ENCODE data around the gene TENT5A.
A peak's percentile ranks its signal among the peaks of the same experiment; 100 is the strongest.

Gene TENT5A

DNA sequence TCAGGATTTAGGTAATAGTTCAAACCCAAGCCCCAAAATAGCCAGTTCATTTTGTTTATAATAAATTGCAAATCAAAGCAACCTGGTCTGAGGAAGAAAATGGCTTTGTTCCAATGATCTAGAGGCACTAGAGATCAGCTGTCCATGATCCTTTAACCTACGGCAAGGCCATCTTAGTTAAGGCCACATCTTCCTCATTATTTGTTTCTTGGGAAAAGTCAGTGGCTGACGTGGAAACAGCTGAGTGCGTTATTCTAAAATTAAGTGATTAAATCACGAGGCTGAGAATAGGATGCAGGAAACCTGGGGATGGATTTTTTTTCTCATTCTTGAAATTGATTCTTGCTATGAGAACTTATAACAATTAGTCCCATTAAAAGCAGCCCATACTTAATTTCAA lies 10.1 kb upstream of the TENT5A start:
- TF ChIP-seq, protein P1, sequence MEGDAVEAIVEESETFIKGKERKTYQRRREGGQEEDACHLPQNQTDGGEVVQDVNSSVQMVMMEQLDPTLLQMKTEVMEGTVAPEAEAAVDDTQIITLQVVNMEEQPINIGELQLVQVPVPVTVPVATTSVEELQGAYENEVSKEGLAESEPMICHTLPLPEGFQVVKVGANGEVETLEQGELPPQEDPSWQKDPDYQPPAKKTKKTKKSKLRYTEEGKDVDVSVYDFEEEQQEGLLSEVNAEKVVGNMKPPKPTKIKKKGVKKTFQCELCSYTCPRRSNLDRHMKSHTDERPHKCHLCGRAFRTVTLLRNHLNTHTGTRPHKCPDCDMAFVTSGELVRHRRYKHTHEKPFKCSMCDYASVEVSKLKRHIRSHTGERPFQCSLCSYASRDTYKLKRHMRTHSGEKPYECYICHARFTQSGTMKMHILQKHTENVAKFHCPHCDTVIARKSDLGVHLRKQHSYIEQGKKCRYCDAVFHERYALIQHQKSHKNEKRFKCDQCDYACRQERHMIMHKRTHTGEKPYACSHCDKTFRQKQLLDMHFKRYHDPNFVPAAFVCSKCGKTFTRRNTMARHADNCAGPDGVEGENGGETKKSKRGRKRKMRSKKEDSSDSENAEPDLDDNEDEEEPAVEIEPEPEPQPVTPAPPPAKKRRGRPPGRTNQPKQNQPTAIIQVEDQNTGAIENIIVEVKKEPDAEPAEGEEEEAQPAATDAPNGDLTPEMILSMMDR (conservative IDR thresholded peaks at IDR 0.05; ENCODE audit: control insufficient read depth, insufficient read depth, low read depth, low read length): no peak
- no peak overlapping the region for H3K4me3 ChIP-seq (ENCODE audit: control insufficient read depth, low read depth, low read length)
- peak; percentile 64 for DNase-seq (ENCODE audit: low read depth)

DNA sequence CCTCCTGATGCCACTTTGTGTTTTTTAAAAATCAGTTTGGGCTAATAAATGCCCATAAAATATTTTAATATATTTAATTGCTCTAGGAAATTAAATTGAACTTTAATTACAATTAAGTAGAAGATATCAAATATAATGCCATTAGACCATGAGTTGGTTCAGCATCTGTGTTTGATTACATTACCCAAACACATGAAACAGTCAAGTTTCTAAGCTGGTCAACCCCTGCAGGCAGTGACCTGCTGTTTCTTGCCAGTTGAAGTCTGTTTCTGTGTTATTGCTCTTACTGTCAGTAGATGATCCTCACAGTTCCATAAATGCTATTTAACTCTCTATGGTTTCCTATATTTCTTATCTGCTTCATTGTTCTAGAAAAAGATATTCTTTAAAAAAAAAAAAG lies 9.7 kb upstream of the TENT5A start:
- no peak overlapping the region for H3K4me3 ChIP-seq (ENCODE audit: control insufficient read depth, low read depth, low read length)
- DNase-seq (ENCODE audit: low read depth): peak; percentile 72
- TF ChIP-seq, protein P1 (conservative IDR thresholded peaks at IDR 0.05; ENCODE audit: control insufficient read depth, insufficient read depth, low read depth, low read length): peak; percentile 17

GRCh38 chr6:81761197-81761596 lies 8.7 kb upstream of the TENT5A start:
- TF ChIP-seq, protein P1 (conservative IDR thresholded peaks at IDR 0.05; ENCODE audit: control insufficient read depth, insufficient read depth, low read depth, low read length): no peak
- H3K4me3 ChIP-seq (ENCODE audit: control insufficient read depth, low read depth, low read length): no peak overlapping the region
- peak; percentile 67 for DNase-seq (ENCODE audit: low read depth)

- TF ChIP-seq, protein P1 (conservative IDR thresholded peaks at IDR 0.05; ENCODE audit: control insufficient read depth, insufficient read depth, low read depth, low read length): no peak
- peak; percentile 64 for DNase-seq (ENCODE audit: low read depth)
- no peak overlapping the region for H3K4me3 ChIP-seq (ENCODE audit: control insufficient read depth, low read depth, low read length)
These were observed 7.3 kb upstream of the TENT5A start for GRCh38 chr6:81759782-81760181.

DNA sequence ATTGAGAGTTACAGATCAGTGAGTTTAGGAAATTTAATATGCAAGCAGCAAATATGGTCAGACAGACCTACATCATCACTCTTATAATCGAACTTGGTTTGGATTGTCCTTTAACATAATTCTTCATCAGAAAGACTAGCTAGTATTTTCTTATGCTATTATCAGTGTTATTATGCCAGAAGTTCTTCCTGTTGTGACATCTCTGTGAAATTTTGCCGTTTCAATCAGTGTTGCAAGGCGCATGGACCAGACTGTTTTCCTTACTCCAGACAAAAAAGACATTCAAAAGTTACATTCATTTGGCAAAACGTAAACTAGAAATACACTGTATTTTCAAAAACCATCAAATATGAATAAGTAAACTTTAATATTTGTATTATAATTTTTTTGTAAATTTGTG lies 5.7 kb upstream of the TENT5A start:
- no peak overlapping the region for H3K4me3 ChIP-seq (ENCODE audit: control insufficient read depth, low read depth, low read length)
- TF ChIP-seq, protein P1 (conservative IDR thresholded peaks at IDR 0.05; ENCODE audit: control insufficient read depth, insufficient read depth, low read depth, low read length): no peak
- no peak for DNase-seq (ENCODE audit: low read depth)

DNA sequence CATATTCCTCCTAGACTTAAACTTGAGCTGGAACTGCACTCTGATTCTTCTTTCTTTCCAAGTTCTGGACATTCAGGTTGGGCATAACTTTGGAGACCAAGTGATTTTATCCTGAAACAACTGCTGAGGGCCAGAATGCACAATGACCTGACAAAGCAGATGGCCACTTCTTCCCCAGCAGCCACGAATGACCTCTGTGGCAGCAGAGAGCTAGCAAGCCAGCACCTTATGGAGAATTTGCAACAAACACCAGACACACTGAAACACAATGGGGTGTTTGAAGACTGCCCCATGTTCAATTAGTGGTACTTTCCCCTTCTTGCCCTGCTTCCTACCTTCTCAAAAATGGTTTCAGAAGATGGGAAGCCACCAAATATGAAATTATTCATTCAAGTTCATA lies 4.2 kb upstream of the TENT5A start:
- DNase-seq (ENCODE audit: low read depth): no peak
- TF ChIP-seq, protein P1 (conservative IDR thresholded peaks at IDR 0.05; ENCODE audit: control insufficient read depth, insufficient read depth, low read depth, low read length): no peak
- no peak overlapping the region for H3K4me3 ChIP-seq (ENCODE audit: control insufficient read depth, low read depth, low read length)

GRCh38 chr6:81755551-81755950 lies 3.1 kb upstream of the TENT5A start:
- no peak for DNase-seq (ENCODE audit: low read depth)
- TF ChIP-seq, protein P1 (conservative IDR thresholded peaks at IDR 0.05; ENCODE audit: control insufficient read depth, insufficient read depth, low read depth, low read length): no peak
- H3K4me3 ChIP-seq (ENCODE audit: control insufficient read depth, low read depth, low read length): no peak overlapping the region

Data from fibroblast of mammary gland (primary cell).